ENCODE data around the gene PGF.
"Not testable (repeated sequence)": the region's sequence is repeated elsewhere in the genome, so short reads cannot be mapped to it uniquely, and the experiment has no call there.

- not testable (repeated sequence) for TF ChIP-seq CTCF, POLR2A (IDR thresholded peaks at IDR 0.05)
Observed at GRCh38 chr14:74994182-74994581, 38.8 kb upstream of the PGF start.
